WTC11 (cell line): Measurements from ENCODE around the gene RBPJ. TPM values are rescaled to one million over a fixed set of nuclear protein-coding genes. Genes with fewer than 3 reads are reported as not detected.
A peak's percentile ranks its signal among the peaks of the same experiment; 100 is the strongest.

Source experiments
- ATAC-seq: fragments of 200-7000 bp; cut with Tn5 transposase; 2 replicates; pipeline ENCODE4 v1.10.0; 2021; ENCODE audit warnings: mild to moderate bottlenecking, moderate library complexity
- CTCF ChIA-PET: fragments of 300-600 bp; sonication (Branson Sonifier 250); formaldehyde crosslinking; loops from one replicate; lab custom pipeline; 2021; ENCODE audit warnings: antibody characterized with exemption; lab: Charles Lee
- POLR2A ChIA-PET: fragments of 350-600 bp; sonication (Branson Sonifier 250); formaldehyde crosslinking; loops from one replicate; lab custom pipeline; 2021; ENCODE audit warnings: antibody characterized with exemption; lab: Charles Lee
- DNase-seq: peaks from one replicate; pipeline ENCODE4 v3.0.0; 2021; ENCODE audit warnings: low spot score
- H3K27ac Mint-ChIP-seq: 2 replicates; pipeline ENCODE4 v1.8.0; 2021; ENCODE audit warnings: mixed read lengths
- H3K27me3 Mint-ChIP-seq: 2 replicates; pipeline ENCODE4 v1.8.0; 2021; ENCODE audit warnings: low read depth, mild to moderate bottlenecking, moderate library complexity, mixed read lengths
- H3K36me3 Mint-ChIP-seq: 2 replicates; pipeline ENCODE4 v1.8.0; 2021; ENCODE audit warnings: mixed read lengths
- H3K4me1 Mint-ChIP-seq: 2 replicates; pipeline ENCODE4 v1.8.0; 2022; ENCODE audit warnings: mixed read lengths
- H3K4me3 Mint-ChIP-seq: 2 replicates; pipeline ENCODE4 v1.8.0; 2021; ENCODE audit warnings: mild to moderate bottlenecking, moderate library complexity, mixed read lengths
- H3K9me3 Mint-ChIP-seq: 2 replicates; pipeline ENCODE4 v1.8.0; 2021; ENCODE audit warnings: mixed read lengths
- CBFB ChIP-seq: sonication (generic); formaldehyde crosslinking; IDR thresholded peaks from 2 replicates; pipeline ENCODE4 v1.8.1; 2022; ENCODE audit warnings: mild to moderate bottlenecking, low read depth, missing genetic modification reagents
- ESRRA ChIP-seq: sonication (generic); formaldehyde crosslinking; IDR thresholded peaks from 2 replicates; pipeline ENCODE4 v1.8.1; 2022; ENCODE audit warnings: mild to moderate bottlenecking, missing genetic modification reagents, borderline replicate concordance
- FOXK1 ChIP-seq: sonication (generic); formaldehyde crosslinking; IDR thresholded peaks from 2 replicates; pipeline ENCODE4 v1.8.0; 2022; ENCODE audit warnings: mild to moderate bottlenecking, moderate library complexity, missing genetic modification reagents
- GABPB1 ChIP-seq: sonication (generic); formaldehyde crosslinking; IDR thresholded peaks from 2 replicates; pipeline ENCODE4 v1.8.1; 2023; ENCODE audit warnings: mild to moderate bottlenecking, missing genetic modification reagents
- GTF2I ChIP-seq: fragments of 250-450 bp; sonication (Bioruptor Pico); conservative IDR thresholded peaks from 2 replicates; pipeline ENCODE4 v1.4.0; 2021; ENCODE audit warnings: mild to moderate bottlenecking
- IRF2 ChIP-seq: sonication (generic); formaldehyde crosslinking; IDR thresholded peaks from 2 replicates; pipeline ENCODE4 v1.8.0; 2022; ENCODE audit warnings: low read depth, missing genetic modification reagents, borderline replicate concordance
- NR1H2 ChIP-seq: sonication (generic); formaldehyde crosslinking; IDR thresholded peaks from 2 replicates; pipeline ENCODE4 v1.9.0; 2021; ENCODE audit warnings: mild to moderate bottlenecking, moderate library complexity, missing genetic modification reagents
- PRRX2 ChIP-seq: fragments of 250-450 bp; sonication (Bioruptor Pico); IDR thresholded peaks from 2 replicates; pipeline ENCODE4 v1.8.0; 2021; ENCODE audit warnings: mild to moderate bottlenecking
- RORB ChIP-seq: fragments of 250-450 bp; sonication (Bioruptor Pico); IDR thresholded peaks from 2 replicates; pipeline ENCODE4 v1.9.0; 2021; ENCODE audit warnings: mild to moderate bottlenecking
- SOX15 ChIP-seq: fragments of 250-450 bp; sonication (Bioruptor Pico); IDR thresholded peaks from 2 replicates; pipeline ENCODE4 v1.9.0; 2021; ENCODE audit warnings: mild to moderate bottlenecking
- TEAD1 ChIP-seq: sonication (generic); formaldehyde crosslinking; IDR thresholded peaks from 2 replicates; pipeline ENCODE4 v1.8.0; 2022; ENCODE audit warnings: mild to moderate bottlenecking, missing genetic modification reagents
- TEAD4 ChIP-seq: sonication (generic); formaldehyde crosslinking; IDR thresholded peaks from 2 replicates; pipeline ENCODE4 v1.8.0; 2022; ENCODE audit warnings: mild to moderate bottlenecking, missing genetic modification reagents
- TP53 ChIP-seq: sonication (generic); formaldehyde crosslinking; IDR thresholded peaks from 2 replicates; pipeline ENCODE4 v1.8.1; 2023; ENCODE audit warnings: mild to moderate bottlenecking, missing genetic modification reagents
- ZNF219 ChIP-seq: sonication (generic); formaldehyde crosslinking; IDR thresholded peaks from 2 replicates; pipeline ENCODE4 v1.8.0; 2023; ENCODE audit warnings: missing genetic modification reagents, mild to moderate bottlenecking, borderline replicate concordance
- ZNF317 ChIP-seq: sonication (generic); formaldehyde crosslinking; IDR thresholded peaks from 2 replicates; pipeline ENCODE4 v1.8.1; 2023; ENCODE audit warnings: low read depth, mild to moderate bottlenecking, moderate library complexity, missing genetic modification reagents, borderline replicate concordance
- ZNF423 ChIP-seq: fragments of 250-450 bp; sonication (Bioruptor Pico); IDR thresholded peaks from 2 replicates; pipeline ENCODE4 v2.1.2; 2022; ENCODE audit warnings: mild to moderate bottlenecking, moderate library complexity
- total RNA-seq: library from RNA; stranded (reverse); gene quantifications from 3 replicates; pipeline ENCODE4 v1.2.3, GENCODE V29; 2021
- TF ChIP-seq, protein P1 (sequence below): sonication (generic); formaldehyde crosslinking; IDR thresholded peaks from 2 replicates; pipeline ENCODE4 v1.8.0; 2023; ENCODE audit warnings: missing genetic modification reagents, mild to moderate bottlenecking, borderline replicate concordance
- TF ChIP-seq, protein P2 (sequence below): sonication (generic); formaldehyde crosslinking; IDR thresholded peaks from 2 replicates; pipeline ENCODE4 v1.8.1; 2022; ENCODE audit warnings: mild to moderate bottlenecking, missing genetic modification reagents, moderate library complexity, borderline replicate concordance
- TF ChIP-seq, protein P3 (sequence below): sonication (generic); formaldehyde crosslinking; IDR thresholded peaks from 2 replicates; pipeline ENCODE4 v1.8.1; 2022; ENCODE audit warnings: missing genetic modification reagents, borderline replicate concordance
- TF ChIP-seq, protein P4 (sequence below): sonication (generic); formaldehyde crosslinking; IDR thresholded peaks from 2 replicates; pipeline ENCODE4 v1.8.0; 2022; ENCODE audit warnings: mild to moderate bottlenecking, missing genetic modification reagents
- TF ChIP-seq, protein P5 (sequence below): fragments of 250-450 bp; sonication (Bioruptor Pico); IDR thresholded peaks from 2 replicates; pipeline ENCODE4 v1.9.0; 2021; ENCODE audit warnings: moderate library complexity, mild to moderate bottlenecking, inconsistent platforms, borderline replicate concordance
- TF ChIP-seq, protein P6 (sequence below): fragments of 250-450 bp; sonication (Bioruptor Pico); conservative IDR thresholded peaks from 2 replicates; pipeline ENCODE4 v1.9.0; 2021; ENCODE audit warnings: mild to moderate bottlenecking
- TF ChIP-seq, protein P7 (sequence below): sonication (generic); formaldehyde crosslinking; conservative IDR thresholded peaks from 2 replicates; pipeline ENCODE4 v1.8.1; 2022; ENCODE audit warnings: mild to moderate bottlenecking, missing genetic modification reagents

RBPJ gene
- total RNA-seq, 1 experiment from 2014 or later, result 163 TPM

DNA sequence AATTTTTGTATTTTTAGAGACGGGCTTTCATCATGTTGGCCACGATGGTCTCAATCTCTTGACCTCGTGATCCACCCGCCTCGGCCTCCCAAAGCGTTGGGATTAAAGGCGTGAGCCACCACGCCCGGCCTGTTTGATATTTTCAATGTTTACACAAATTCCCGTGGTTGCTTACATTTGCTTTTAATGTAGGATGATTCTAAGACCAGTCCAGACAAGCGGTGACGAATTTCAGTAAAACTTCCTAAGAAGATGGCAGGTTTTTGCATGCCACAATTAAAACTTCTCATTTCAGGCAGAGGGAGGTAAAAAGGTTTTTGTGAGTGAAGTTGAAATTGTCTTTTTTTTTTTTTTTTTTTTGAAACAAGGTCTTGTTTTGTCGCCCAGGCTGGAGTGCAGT, 41.4 kb upstream of the RBPJ start:
- ATAC-seq, result no peak
- POLR2A ChIA-PET, result no interaction called here
- TF ChIP-seq, protein P1, sequence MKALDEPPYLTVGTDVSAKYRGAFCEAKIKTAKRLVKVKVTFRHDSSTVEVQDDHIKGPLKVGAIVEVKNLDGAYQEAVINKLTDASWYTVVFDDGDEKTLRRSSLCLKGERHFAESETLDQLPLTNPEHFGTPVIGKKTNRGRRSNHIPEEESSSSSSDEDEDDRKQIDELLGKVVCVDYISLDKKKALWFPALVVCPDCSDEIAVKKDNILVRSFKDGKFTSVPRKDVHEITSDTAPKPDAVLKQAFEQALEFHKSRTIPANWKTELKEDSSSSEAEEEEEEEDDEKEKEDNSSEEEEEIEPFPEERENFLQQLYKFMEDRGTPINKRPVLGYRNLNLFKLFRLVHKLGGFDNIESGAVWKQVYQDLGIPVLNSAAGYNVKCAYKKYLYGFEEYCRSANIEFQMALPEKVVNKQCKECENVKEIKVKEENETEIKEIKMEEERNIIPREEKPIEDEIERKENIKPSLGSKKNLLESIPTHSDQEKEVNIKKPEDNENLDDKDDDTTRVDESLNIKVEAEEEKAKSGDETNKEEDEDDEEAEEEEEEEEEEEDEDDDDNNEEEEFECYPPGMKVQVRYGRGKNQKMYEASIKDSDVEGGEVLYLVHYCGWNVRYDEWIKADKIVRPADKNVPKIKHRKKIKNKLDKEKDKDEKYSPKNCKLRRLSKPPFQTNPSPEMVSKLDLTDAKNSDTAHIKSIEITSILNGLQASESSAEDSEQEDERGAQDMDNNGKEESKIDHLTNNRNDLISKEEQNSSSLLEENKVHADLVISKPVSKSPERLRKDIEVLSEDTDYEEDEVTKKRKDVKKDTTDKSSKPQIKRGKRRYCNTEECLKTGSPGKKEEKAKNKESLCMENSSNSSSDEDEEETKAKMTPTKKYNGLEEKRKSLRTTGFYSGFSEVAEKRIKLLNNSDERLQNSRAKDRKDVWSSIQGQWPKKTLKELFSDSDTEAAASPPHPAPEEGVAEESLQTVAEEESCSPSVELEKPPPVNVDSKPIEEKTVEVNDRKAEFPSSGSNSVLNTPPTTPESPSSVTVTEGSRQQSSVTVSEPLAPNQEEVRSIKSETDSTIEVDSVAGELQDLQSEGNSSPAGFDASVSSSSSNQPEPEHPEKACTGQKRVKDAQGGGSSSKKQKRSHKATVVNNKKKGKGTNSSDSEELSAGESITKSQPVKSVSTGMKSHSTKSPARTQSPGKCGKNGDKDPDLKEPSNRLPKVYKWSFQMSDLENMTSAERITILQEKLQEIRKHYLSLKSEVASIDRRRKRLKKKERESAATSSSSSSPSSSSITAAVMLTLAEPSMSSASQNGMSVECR (CRISPR knock-in tag), result no peak
- TF ChIP-seq, protein P2, sequence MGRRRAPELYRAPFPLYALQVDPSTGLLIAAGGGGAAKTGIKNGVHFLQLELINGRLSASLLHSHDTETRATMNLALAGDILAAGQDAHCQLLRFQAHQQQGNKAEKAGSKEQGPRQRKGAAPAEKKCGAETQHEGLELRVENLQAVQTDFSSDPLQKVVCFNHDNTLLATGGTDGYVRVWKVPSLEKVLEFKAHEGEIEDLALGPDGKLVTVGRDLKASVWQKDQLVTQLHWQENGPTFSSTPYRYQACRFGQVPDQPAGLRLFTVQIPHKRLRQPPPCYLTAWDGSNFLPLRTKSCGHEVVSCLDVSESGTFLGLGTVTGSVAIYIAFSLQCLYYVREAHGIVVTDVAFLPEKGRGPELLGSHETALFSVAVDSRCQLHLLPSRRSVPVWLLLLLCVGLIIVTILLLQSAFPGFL (CRISPR knock-in tag), result no peak
- TF ChIP-seq TP53 (CRISPR knock-in tag), result no peak
- TF ChIP-seq TEAD4 (CRISPR knock-in tag), result no peak
- no peak for TF ChIP-seq PRRX2 (CRISPR knock-in tag)
- TF ChIP-seq, protein P3, sequence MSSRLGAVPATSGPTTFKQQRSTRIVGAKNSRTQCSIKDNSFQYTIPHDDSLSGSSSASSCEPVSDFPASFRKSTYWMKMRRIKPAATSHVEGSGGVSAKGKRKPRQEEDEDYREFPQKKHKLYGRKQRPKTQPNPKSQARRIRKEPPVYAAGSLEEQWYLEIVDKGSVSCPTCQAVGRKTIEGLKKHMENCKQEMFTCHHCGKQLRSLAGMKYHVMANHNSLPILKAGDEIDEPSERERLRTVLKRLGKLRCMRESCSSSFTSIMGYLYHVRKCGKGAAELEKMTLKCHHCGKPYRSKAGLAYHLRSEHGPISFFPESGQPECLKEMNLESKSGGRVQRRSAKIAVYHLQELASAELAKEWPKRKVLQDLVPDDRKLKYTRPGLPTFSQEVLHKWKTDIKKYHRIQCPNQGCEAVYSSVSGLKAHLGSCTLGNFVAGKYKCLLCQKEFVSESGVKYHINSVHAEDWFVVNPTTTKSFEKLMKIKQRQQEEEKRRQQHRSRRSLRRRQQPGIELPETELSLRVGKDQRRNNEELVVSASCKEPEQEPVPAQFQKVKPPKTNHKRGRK, result no peak
- TF ChIP-seq ZNF423, result no peak
- TF ChIP-seq GABPB1 (CRISPR knock-in tag), result no peak
- TF ChIP-seq RORB (CRISPR knock-in tag), result no peak
- TF ChIP-seq, protein P4, sequence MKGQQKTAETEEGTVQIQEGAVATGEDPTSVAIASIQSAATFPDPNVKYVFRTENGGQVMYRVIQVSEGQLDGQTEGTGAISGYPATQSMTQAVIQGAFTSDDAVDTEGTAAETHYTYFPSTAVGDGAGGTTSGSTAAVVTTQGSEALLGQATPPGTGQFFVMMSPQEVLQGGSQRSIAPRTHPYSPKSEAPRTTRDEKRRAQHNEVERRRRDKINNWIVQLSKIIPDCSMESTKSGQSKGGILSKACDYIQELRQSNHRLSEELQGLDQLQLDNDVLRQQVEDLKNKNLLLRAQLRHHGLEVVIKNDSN (CRISPR knock-in tag), result no peak
- no peak for TF ChIP-seq ESRRA
- TF ChIP-seq, all 79 proteins: peak for 0
- DNase-seq, result no peak
- Mint-ChIP-seq H3K36me3 (no peaks in the 10 kb centered on the region), H3K9me3 (no peaks in the 10 kb centered on the region), H3K4me1 (peaks cover 31% of the 10 kb centered on the region), H3K4me3 (no peak overlapping the region), H3K27ac (no peak overlapping the region), H3K27me3 (no peaks in the 10 kb centered on the region)
- CTCF ChIA-PET, result no interaction called here

DNA sequence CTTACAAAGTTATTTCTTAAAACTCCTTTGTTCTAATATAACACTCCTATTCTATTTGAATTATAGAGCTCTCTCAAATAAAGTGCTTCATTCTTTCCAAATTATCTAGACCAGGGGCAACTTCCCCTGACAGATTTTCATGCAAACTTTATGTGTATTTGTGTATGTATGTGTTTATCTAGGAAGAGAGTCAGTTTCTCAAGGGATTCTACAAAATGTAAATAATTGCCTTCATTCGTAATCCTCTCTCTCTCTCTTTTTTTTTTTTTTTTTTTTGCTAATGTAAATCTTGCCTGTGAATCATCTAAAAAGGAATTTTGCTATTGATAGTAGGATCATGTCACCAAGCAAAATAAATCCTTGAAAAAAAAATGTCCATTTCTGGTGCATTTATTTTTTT, 38.9 kb upstream of the RBPJ start:
- Mint-ChIP-seq H3K27ac (0 out of 2 replicates have a peak overlapping the region, but pooled peaks have one; percentile 81), H3K4me1 (peaks cover 38% of the 10 kb centered on the region), H3K36me3 (no peaks in the 10 kb centered on the region), H3K9me3 (no peaks in the 10 kb centered on the region), H3K27me3 (no peaks in the 10 kb centered on the region), H3K4me3 (no peak overlapping the region)
- ChIA-PET POLR2A (no interaction called here), CTCF (no interaction called here)
- ATAC-seq, result no peak
- DNase-seq, result no peak
- TF ChIP-seq ZNF317 (CRISPR knock-in tag) (no peak), NR1H2 (CRISPR knock-in tag) (no peak), TEAD1 (CRISPR knock-in tag) (no peak), SOX15 (CRISPR knock-in tag) (no peak), IRF2 (no peak), FOXK1 (CRISPR knock-in tag) (no peak), ZNF219 (CRISPR knock-in tag) (no peak), GTF2I (CRISPR knock-in tag) (no peak), CBFB (CRISPR knock-in tag) (no peak)
- TF ChIP-seq, protein P3, result no peak
- TF ChIP-seq, protein P5, sequence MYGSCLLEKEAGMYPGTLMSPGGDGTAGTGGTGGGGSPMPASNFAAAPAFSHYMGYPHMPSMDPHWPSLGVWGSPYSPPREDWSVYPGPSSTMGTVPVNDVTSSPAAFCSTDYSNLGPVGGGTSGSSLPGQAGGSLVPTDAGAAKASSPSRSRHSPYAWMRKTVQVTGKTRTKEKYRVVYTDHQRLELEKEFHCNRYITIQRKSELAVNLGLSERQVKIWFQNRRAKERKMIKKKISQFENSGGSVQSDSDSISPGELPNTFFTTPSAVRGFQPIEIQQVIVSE, result no peak
- TF ChIP-seq, protein P6, sequence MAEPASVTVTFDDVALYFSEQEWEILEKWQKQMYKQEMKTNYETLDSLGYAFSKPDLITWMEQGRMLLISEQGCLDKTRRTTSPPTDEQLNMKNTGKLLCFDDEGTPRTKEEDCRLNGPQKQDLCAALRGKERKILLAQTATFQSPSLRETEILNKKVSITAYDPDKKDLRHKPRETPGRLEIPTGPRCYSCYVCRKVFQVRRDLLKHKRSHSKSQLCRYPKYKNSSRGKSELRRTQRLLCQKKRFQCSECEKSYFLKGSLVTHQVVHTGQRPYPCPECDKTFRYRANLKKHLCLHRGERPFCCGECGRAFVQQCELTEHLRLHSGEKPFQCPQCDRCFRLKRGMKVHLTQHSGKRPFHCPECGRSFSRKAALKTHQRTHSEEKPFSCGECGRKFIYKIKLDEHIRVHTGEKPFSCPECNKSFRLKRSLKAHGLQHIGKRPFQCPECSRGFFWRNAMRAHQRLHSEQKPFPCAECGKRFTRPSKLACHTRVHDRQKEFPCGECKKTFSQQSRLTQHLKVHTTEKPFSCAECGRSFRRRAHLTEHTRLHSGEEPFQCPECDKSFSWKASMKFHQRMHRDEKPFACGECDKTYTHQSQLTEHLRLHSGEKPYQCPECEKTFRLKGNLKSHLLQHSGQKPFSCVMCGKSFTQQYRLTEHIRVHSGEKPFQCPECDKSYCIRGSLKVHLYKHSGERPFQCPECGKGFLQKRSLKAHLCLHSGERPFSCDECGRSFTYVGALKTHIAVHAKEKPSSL (CRISPR knock-in tag), result no peak
- TF ChIP-seq, protein P7, sequence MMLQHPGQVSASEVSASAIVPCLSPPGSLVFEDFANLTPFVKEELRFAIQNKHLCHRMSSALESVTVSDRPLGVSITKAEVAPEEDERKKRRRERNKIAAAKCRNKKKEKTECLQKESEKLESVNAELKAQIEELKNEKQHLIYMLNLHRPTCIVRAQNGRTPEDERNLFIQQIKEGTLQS, result no peak
